Stomach (tissue), 4 donors: Measurements from ENCODE around the gene CNST.

ENCODE experiments used
- POLR2AphosphoS5 ChIP-seq, 3 donors: sonication (generic); formaldehyde crosslinking; IDR thresholded peaks; one replicate each; pipeline ENCODE4 v1.6.1; 2016; ENCODE audit warnings: antibody characterized with exemption in 3 of 3
- TF ChIP-seq, protein P1 (sequence below), 7 experiments: fragments of 450-650 bp in 4 of 7; fragments of 200-600 bp in 3 of 7; sonication (generic) in 3 of 7; IDR thresholded peaks; one replicate each; pipeline ENCODE4 v1.5.1; 2016 to 2019; ENCODE audit warnings: antibody characterized with exemption in 7 of 7, control low read depth in 2 of 7, mild to moderate bottlenecking in 1 of 7

DNA sequence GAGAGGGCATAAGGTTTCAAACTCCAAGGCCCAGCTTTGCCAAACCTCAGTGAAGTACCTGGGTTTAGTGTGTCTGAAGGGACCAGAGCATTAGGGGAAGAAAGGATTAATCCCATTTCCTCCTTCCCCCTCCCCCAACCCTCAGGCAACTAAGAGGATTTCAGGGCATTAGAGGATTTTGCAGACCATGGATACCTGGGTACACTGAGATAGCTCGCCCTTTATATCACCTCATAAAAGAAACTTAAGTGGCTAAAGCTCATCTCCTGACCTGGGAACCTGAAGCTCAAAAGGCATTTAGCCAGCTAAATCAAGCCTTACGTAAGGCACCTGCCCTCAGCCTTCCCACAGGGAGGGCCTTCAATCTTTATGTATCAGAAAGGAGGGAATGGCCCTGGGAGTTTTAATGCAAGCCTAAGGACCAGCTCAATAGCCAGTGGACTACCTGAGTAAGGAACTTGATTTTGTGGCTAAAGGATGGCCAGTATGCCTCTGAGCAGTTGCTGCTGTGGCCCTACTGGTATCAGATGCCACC, 32.8 kb upstream of the CNST start:
- TF ChIP-seq POLR2AphosphoS5 (IDR thresholded peaks at IDR 0.05), result no peak
- TF ChIP-seq, protein P1, sequence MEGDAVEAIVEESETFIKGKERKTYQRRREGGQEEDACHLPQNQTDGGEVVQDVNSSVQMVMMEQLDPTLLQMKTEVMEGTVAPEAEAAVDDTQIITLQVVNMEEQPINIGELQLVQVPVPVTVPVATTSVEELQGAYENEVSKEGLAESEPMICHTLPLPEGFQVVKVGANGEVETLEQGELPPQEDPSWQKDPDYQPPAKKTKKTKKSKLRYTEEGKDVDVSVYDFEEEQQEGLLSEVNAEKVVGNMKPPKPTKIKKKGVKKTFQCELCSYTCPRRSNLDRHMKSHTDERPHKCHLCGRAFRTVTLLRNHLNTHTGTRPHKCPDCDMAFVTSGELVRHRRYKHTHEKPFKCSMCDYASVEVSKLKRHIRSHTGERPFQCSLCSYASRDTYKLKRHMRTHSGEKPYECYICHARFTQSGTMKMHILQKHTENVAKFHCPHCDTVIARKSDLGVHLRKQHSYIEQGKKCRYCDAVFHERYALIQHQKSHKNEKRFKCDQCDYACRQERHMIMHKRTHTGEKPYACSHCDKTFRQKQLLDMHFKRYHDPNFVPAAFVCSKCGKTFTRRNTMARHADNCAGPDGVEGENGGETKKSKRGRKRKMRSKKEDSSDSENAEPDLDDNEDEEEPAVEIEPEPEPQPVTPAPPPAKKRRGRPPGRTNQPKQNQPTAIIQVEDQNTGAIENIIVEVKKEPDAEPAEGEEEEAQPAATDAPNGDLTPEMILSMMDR (IDR thresholded peaks at IDR 0.05), result no peak
